Uterus (tissue), 4 donors: ENCODE data around the gene DVL1. TPM values are rescaled to one million over a fixed set of nuclear protein-coding genes. Genes with fewer than 3 reads are reported as not detected.

Source experiments
- DNase-seq, 2 donors: peaks; one replicate each; pipeline ENCODE4 v3.0.0-alpha.2; 2019 to 2020
- H3K27ac ChIP-seq, 2 donors: fragments of 200-600 bp; sonication (generic); 1 replicate in 1 of 2; 2 replicates in 1 of 2; pipeline ENCODE4 v1.5.1; 2016 to 2018
- H3K27me3 ChIP-seq, 2 donors: fragments of 200-600 bp; sonication (generic); one replicate each; pipeline ENCODE4 v1.5.1; 2018 to 2019; ENCODE audit warnings: control low read depth in 1 of 2
- H3K36me3 ChIP-seq, 2 donors: fragments of 200-600 bp; sonication (generic); one replicate each; pipeline ENCODE4 v1.5.1; 2019; ENCODE audit warnings: control low read depth in 1 of 2
- H3K4me1 ChIP-seq, 2 donors: fragments of 200-600 bp; sonication (generic); one replicate each; pipeline ENCODE4 v1.5.1; 2018 to 2019; ENCODE audit warnings: control low read depth in 1 of 2
- H3K4me3 ChIP-seq, 2 donors: fragments of 200-600 bp; sonication (generic); 1 replicate in 1 of 2; 2 replicates in 1 of 2; pipeline ENCODE4 v1.5.1; 2018 to 2019; ENCODE audit warnings: mild to moderate bottlenecking in 1 of 2
- H3K9me3 ChIP-seq, 2 donors: fragments of 200-600 bp; sonication (generic); one replicate each; pipeline ENCODE4 v1.5.1; 2019; ENCODE audit warnings: control low read depth in 1 of 2
- POLR2A ChIP-seq, 2 donors: fragments of 450-650 bp; IDR thresholded peaks; one replicate each; pipeline ENCODE4 v1.6.1; 2016; ENCODE audit warnings: antibody characterized with exemption in 2 of 2, mild to moderate bottlenecking in 1 of 2, moderate library complexity in 1 of 2
- intact Hi-C: fragments of 100-400 bp; cut with DNase I; formaldehyde crosslinking; loops from one replicate; pipeline ENCODE4 v1.15.1; 2023; ENCODE audit warnings: low total_unique reads
- microRNA-seq: library from miRNA; unstranded; fragments of <30 nt; microRNA quantifications from one replicate; pipeline ENCODE4, GENCODE V29; 2016; ENCODE audit warnings: borderline microRNAs expressed, borderline replicate concordance
- small RNA-seq: library from RNA; depleted of rRNA; stranded (forward); fragments of <200 nt; gene quantifications from one replicate; pipeline ENCODE3, GENCODE V24; 2016
- total RNA-seq, 4 donors: library from RNA; depleted of rRNA in 3 of 4; stranded (reverse); fragments of >200 nt in 3 of 4; gene quantifications; one replicate each; pipeline versions ENCODE4 v1.1.0 to v1.2.4, GENCODE V29; 2014 to 2023
- TF ChIP-seq, protein P1 (sequence below), 4 experiments: fragments of 200-600 bp in 2 of 4; fragments of 450-650 bp in 2 of 4; sonication (generic) in 2 of 4; IDR thresholded peaks; one replicate each; pipeline ENCODE4 v1.5.1; 2016 to 2019; ENCODE audit warnings: antibody characterized with exemption in 4 of 4, mild to moderate bottlenecking in 2 of 4, moderate library complexity in 1 of 4
- donor health status: DM: yes; HTN: yes; CAD: no.

DVL1 gene
- total RNA-seq, 4 donors from 2014 or later: 35.6 to 94.5 (median 49.7) TPM

- Histone ChIP-seq H3K27me3 (no peaks in the 10 kb centered on the region), H3K9me3 (no peaks in the 10 kb centered on the region), H3K36me3 (no peaks in the 10 kb centered on the region), H3K27ac (no peak overlapping the region), H3K4me1 (peaks cover 0 to 16% of the 10 kb centered on the region in 2 donors), H3K4me3 (no peak overlapping the region)
- peak in 1 of 2 donors; percentile 31 for DNase-seq
- intact Hi-C loops: no loop called here
- TF ChIP-seq, protein P1, sequence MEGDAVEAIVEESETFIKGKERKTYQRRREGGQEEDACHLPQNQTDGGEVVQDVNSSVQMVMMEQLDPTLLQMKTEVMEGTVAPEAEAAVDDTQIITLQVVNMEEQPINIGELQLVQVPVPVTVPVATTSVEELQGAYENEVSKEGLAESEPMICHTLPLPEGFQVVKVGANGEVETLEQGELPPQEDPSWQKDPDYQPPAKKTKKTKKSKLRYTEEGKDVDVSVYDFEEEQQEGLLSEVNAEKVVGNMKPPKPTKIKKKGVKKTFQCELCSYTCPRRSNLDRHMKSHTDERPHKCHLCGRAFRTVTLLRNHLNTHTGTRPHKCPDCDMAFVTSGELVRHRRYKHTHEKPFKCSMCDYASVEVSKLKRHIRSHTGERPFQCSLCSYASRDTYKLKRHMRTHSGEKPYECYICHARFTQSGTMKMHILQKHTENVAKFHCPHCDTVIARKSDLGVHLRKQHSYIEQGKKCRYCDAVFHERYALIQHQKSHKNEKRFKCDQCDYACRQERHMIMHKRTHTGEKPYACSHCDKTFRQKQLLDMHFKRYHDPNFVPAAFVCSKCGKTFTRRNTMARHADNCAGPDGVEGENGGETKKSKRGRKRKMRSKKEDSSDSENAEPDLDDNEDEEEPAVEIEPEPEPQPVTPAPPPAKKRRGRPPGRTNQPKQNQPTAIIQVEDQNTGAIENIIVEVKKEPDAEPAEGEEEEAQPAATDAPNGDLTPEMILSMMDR (IDR thresholded peaks at IDR 0.05): peak; percentile 18 to 60 (median 32)
- TF ChIP-seq POLR2A (IDR thresholded peaks at IDR 0.05): no peak
These were observed 58.9 kb downstream of the DVL1 start for GRCh38 chr1:1290238-1290731.

- Histone ChIP-seq H3K27ac (no peak overlapping the region), H3K36me3 (no peaks in the 10 kb centered on the region), H3K9me3 (no peaks in the 10 kb centered on the region), H3K4me3 (no peak overlapping the region), H3K4me1 (peaks cover 0 to 16% of the 10 kb centered on the region in 2 donors), H3K27me3 (no peaks in the 10 kb centered on the region)
- TF ChIP-seq POLR2A (IDR thresholded peaks at IDR 0.05): no peak
- TF ChIP-seq, protein P1 (IDR thresholded peaks at IDR 0.05): no peak
- intact Hi-C loops: no loop called here
- no peak for DNase-seq
These were observed 61.7 kb downstream of the DVL1 start for GRCh38 chr1:1287288-1288110.

DNA sequence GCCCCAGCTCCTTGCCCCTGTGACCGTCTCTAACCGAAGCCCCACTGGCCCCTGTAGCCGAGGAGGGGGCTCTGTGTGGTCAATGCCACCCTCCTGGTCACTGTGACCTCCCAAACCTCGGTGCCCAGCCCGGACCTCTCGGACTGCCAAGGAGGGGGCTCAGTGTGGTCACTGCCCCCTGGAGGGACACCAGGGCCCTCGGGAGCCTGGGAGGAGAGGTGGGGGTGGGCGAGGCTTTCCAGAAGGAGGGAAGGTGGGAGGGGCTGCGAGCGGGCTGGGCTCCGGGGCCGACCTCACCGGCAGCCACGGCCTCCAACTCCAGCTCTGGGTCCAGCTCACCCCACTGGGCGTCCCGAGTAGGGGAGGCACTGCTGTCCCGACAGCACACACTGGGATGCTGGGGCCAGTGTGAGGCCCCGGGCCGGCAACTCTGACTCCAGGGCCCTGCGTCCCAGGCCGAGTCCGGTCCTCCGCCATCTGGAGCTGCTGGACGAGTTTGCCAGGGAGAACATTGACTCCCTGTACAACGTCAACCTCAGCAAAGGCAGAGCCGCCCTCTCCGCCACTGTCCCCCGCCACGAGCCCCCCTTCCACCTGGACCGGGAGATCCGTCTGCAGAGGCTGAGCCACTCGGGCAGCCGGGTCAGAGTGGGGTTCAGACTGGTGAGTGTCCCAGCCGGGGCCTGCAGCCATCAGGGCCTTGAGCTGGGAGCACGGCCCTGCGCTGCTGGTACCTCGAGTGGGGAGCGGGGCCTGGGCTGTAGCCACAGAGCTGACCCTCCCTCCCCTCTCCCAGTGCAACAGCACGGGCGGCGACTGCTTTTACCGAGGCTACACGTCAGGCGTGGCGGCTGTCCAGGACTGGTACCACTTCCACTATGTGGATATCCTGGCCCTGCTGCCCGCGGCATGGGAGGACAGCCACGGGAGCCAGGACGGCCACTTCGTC, 62.6 kb downstream of the DVL1 start:
- Histone ChIP-seq H3K27ac (no peak overlapping the region), H3K36me3 (no peaks in the 10 kb centered on the region), H3K27me3 (no peaks in the 10 kb centered on the region), H3K9me3 (no peaks in the 10 kb centered on the region), H3K4me1 (peaks cover 0 to 14% of the 10 kb centered on the region in 2 donors), H3K4me3 (no peak overlapping the region)
- no peak for DNase-seq
- TF ChIP-seq, protein P1 (IDR thresholded peaks at IDR 0.05): no peak
- intact Hi-C loops: no loop called here

DNA sequence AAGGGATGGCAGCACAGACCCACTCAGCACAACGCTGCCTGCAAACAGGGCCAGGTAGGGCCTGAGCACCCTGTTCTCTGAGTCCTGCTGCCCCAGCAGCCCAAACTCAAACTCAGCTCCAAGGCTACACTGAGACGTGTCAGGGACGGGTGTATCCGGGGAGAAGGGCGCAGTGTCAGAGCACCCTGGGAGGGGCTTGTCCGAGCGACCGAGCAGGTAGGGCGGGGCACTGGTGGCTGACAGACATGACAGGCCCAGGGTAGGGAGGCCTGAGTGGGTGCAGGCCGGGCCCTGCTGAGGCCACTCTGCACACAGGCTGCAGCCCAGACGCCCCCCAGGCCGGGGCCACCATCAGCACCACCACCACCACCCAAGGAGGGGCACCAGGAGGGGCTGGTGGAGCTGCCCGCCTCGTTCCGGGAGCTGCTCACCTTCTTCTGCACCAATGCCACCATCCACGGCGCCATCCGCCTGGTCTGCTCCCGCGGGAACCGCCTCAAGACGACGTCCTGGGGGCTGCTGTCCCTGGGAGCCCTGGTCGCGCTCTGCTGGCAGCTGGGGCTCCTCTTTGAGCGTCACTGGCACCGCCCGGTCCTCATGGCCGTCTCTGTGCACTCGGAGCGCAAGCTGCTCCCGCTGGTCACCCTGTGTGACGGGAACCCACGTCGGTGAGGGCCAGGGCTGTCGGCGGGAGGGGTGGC, 63.5 kb downstream of the DVL1 start:
- H3K27me3 ChIP-seq: no peaks in the 10 kb centered on the region
- H3K27ac ChIP-seq: no peak overlapping the region
- no peaks in the 10 kb centered on the region for H3K36me3 ChIP-seq
- peaks cover 0 to 6% of the 10 kb centered on the region in 2 donors for H3K4me1 ChIP-seq
- no peaks in the 10 kb centered on the region for H3K9me3 ChIP-seq
- DNase-seq: no peak
- no peak overlapping the region for H3K4me3 ChIP-seq
- intact Hi-C loops: no loop called here
- no peak for TF ChIP-seq POLR2A (IDR thresholded peaks at IDR 0.05)
- TF ChIP-seq, protein P1 (IDR thresholded peaks at IDR 0.05): no peak

Small RNA genes lying within 50 kb of the gene (microRNA-seq; reads per million reads assigned to microRNA genes)
- gene MIR6726 (not detected), gene MIR6727 (not detected), gene MIR6808 (not detected)

Small RNA genes lying within 50 kb of the gene (small RNA-seq; reads per million reads assigned to genes)
- gene MIR6726: not detected

Other genes with a start within 250 kb of the DVL1 start
- 10 to 100 TPM in 3 of 4 donors, 1 to 10 TPM in 1; 4.9 to 20.0 (median 17.9) TPM for gene C1orf159, start 233.3 kb downstream of the DVL1 start, total RNA-seq
- gene TTLL10, start 175.5 kb downstream of the DVL1 start, total RNA-seq: under 1 TPM in 2 of 4 donors, not detected in 2; 0.35 to 0.51 TPM
- 1 to 10 TPM in 1 of 4 donors, under 1 TPM in 1, not detected in 2; 0.37 to 2.6 TPM for gene TNFRSF18, start 142.8 kb downstream of the DVL1 start, total RNA-seq
- gene TNFRSF4, start 135.3 kb downstream of the DVL1 start, total RNA-seq: 1 to 10 TPM in 2 of 4 donors, not detected in 2; 1.3 to 1.5 TPM
- gene SDF4, start 117.4 kb downstream of the DVL1 start, total RNA-seq: 100 to 1,000 TPM in 1 of 4 donors, 10 to 100 TPM in 3; 29.7 to 105 (median 50.3) TPM
- 10 to 100 TPM in 3 of 4 donors, 1 to 10 TPM in 1; 1.8 to 23.5 (median 17.6) TPM for gene B3GALT6, start 117.2 kb downstream of the DVL1 start, total RNA-seq
- gene C1QTNF12, start 102.7 kb downstream of the DVL1 start, total RNA-seq: 1 to 10 TPM in 2 of 4 donors, not detected in 2; 3.1 to 8.2 TPM
- gene UBE2J2, start 75.6 kb downstream of the DVL1 start, total RNA-seq: 10 to 100 TPM in 3 of 4 donors, 1 to 10 TPM in 1; 9.5 to 66.1 (median 49.8) TPM
- 1 to 10 TPM in 3 of 4 donors, under 1 TPM in 1; 0.26 to 8.4 (median 4.4) TPM for gene SCNN1D, start 69.0 kb downstream of the DVL1 start, total RNA-seq
- gene ACAP3, start 41.5 kb downstream of the DVL1 start, total RNA-seq: 10 to 100 TPM; 11.2 to 98.5 (median 44.0) TPM
- gene PUSL1, start 40.8 kb downstream of the DVL1 start, total RNA-seq: 10 to 100 TPM; 14.7 to 34.1 (median 24.3) TPM
- 100 to 1,000 TPM in 2 of 4 donors, 10 to 100 TPM in 2; 45.6 to 277 (median 130) TPM for gene INTS11, start 24.8 kb downstream of the DVL1 start, total RNA-seq
- 10 to 100 TPM in 2 of 4 donors, 1 to 10 TPM in 2; 3.5 to 23.9 (median 16.4) TPM for gene CPTP, start 24.6 kb downstream of the DVL1 start, total RNA-seq
- under 1 TPM in 2 of 4 donors, not detected in 2; 0.14 to 0.34 TPM for gene TAS1R3, start 18.1 kb downstream of the DVL1 start, total RNA-seq
- gene MXRA8, start 9.1 kb upstream of the DVL1 start, total RNA-seq: 100 to 1,000 TPM in 2 of 4 donors, 10 to 100 TPM in 2; 86.1 to 143 (median 117) TPM
- gene AURKAIP1, start 25.8 kb upstream of the DVL1 start, total RNA-seq: 10 to 100 TPM; 13.2 to 75.8 (median 31.1) TPM
- 100 to 1,000 TPM; 207 to 351 (median 281) TPM for gene CCNL2, start 49.9 kb upstream of the DVL1 start, total RNA-seq
- 100 to 1,000 TPM in 1 of 4 donors, 10 to 100 TPM in 3; 34.3 to 114 (median 65.1) TPM for gene MRPL20, start 57.9 kb upstream of the DVL1 start, total RNA-seq
- 10 to 100 TPM in 2 of 4 donors, 1 to 10 TPM in 2; 1.3 to 20.0 (median 6.7) TPM for gene ANKRD65, start 71.9 kb upstream of the DVL1 start, total RNA-seq
- 10 to 100 TPM; 15.6 to 67.1 (median 47.1) TPM for gene VWA1, start 86.3 kb upstream of the DVL1 start, total RNA-seq
- gene ATAD3C, start 100.3 kb upstream of the DVL1 start, total RNA-seq: 1 to 10 TPM in 2 of 4 donors, under 1 TPM in 1, not detected in 1; 0.77 to 3.8 (median 1.7) TPM
- gene ATAD3B, start 122.3 kb upstream of the DVL1 start, total RNA-seq: 10 to 100 TPM in 3 of 4 donors, 1 to 10 TPM in 1; 2.1 to 20.5 (median 17.8) TPM
- 10 to 100 TPM in 3 of 4 donors, 1 to 10 TPM in 1; 1.8 to 14.8 (median 11.7) TPM for gene ATAD3A, start 162.7 kb upstream of the DVL1 start, total RNA-seq
- 10 to 100 TPM in 1 of 4 donors, 1 to 10 TPM in 1, not detected in 2; 9.4 to 16.3 TPM for gene TMEM240, start 191.2 kb upstream of the DVL1 start, total RNA-seq
- 100 to 1,000 TPM in 2 of 4 donors, 10 to 100 TPM in 2; 44.0 to 273 (median 78.4) TPM for gene SSU72, start 225.4 kb upstream of the DVL1 start, total RNA-seq